Stimulated activated naive B cell treated with anti-CD40 and anti-IgM and Interleukin-4, amounts not matched to agents 10 μg/mL and 1 μg/mL and 100 μg/mL, for 72 hours (primary cell): ENCODE results near the gene UNC79.
"Not testable (repeated sequence)": the region's sequence is repeated elsewhere in the genome, so short reads cannot be mapped to it uniquely, and the experiment has no call there.

Experiments used
- ATAC-seq, 2 donors: fragments of 150-1000 bp; cut with Tn5 transposase; replicated peaks; 2 replicates each; pipeline ENCODE4 v1.10.0; 2021; ENCODE audit warnings: moderate library complexity in 1 of 2
- DNase-seq: peaks from one replicate; pipeline ENCODE4 v3.0.0; 2021
- H3K27ac Mint-ChIP-seq: one replicate; pipeline ENCODE4 v1.8.0; 2022; ENCODE audit warnings: mild to moderate bottlenecking, mixed read lengths
- H3K27me3 Mint-ChIP-seq, 2 donors: one replicate each; pipeline ENCODE4 v1.8.0; 2022; ENCODE audit warnings: mixed read lengths in 2 of 2
- H3K36me3 Mint-ChIP-seq, 2 donors: one replicate each; pipeline ENCODE4 v1.8.0; 2022; ENCODE audit warnings: mixed read lengths in 2 of 2, mild to moderate bottlenecking in 1 of 2
- H3K4me1 Mint-ChIP-seq, 2 donors: one replicate each; pipeline ENCODE4 v1.8.0; 2022; ENCODE audit warnings: mixed read lengths in 2 of 2, mild to moderate bottlenecking in 1 of 2
- H3K4me3 Mint-ChIP-seq, 2 donors: one replicate each; pipeline ENCODE4 v1.8.0; 2022; ENCODE audit warnings: mild to moderate bottlenecking in 2 of 2, mixed read lengths in 2 of 2, moderate library complexity in 1 of 2
- H3K9me3 Mint-ChIP-seq, 2 donors: one replicate each; pipeline ENCODE4 v1.8.0; 2022; ENCODE audit warnings: mixed read lengths in 2 of 2, mild to moderate bottlenecking in 1 of 2

Gene UNC79

GRCh38 chr14:93430315-93431035, at the start of gene UNC79:
Gene UNC79 (plus strand): TSS chr14:93430939. CDS start chr14:93431030, 91 bp downstream.
- H3K36me3 Mint-ChIP-seq = peaks cover 0 to 5% of the 10 kb centered on the region in 2 donors
- DNase-seq (no peak), ATAC-seq (no peak)
- peak within 1 kb of the TSS in 1 of 2 donors; percentile 35 for H3K4me3 Mint-ChIP-seq
- H3K4me1 Mint-ChIP-seq = peaks cover 5 to 7% of the 10 kb centered on the region in 2 donors
- H3K9me3 Mint-ChIP-seq = peaks cover 19% of the 10 kb centered on the region in 2 donors
- peaks cover 28 to 41% of the 10 kb centered on the region in 2 donors for H3K27me3 Mint-ChIP-seq
- no peak within 1 kb of the TSS for H3K27ac Mint-ChIP-seq

GRCh38 chr14:93381644-93382043, 49.1 kb upstream of the UNC79 start:
- Mint-ChIP-seq H3K36me3 (peaks cover 2 to 10% of the 10 kb centered on the region in 2 donors), H3K27me3 (no peaks in the 10 kb centered on the region), H3K4me1 (peaks cover 22 to 40% of the 10 kb centered on the region in 2 donors), H3K9me3 (peaks cover 9 to 12% of the 10 kb centered on the region in 2 donors), H3K27ac (no peak overlapping the region), H3K4me3 (no peak overlapping the region)
- DNase-seq (no peak), ATAC-seq (peak; percentile 83 to 89)

GRCh38 chr14:93384256-93384655, 46.5 kb upstream of the UNC79 start:
- not testable (repeated sequence) for ATAC-seq, H3K36me3 Mint-ChIP-seq
- H3K9me3 Mint-ChIP-seq = peaks cover 9 to 12% of the 10 kb centered on the region in 2 donors

GRCh38 chr14:93395231-93395630, 35.5 kb upstream of the UNC79 start:
- Mint-ChIP-seq H3K27ac (no peak overlapping the region), H3K9me3 (peaks cover 18 to 21% of the 10 kb centered on the region in 2 donors), H3K36me3 (peaks cover 6 to 11% of the 10 kb centered on the region in 2 donors), H3K4me1 (peaks cover 2 to 14% of the 10 kb centered on the region in 2 donors), H3K4me3 (no peak overlapping the region), H3K27me3 (peaks cover 18 to 23% of the 10 kb centered on the region in 2 donors)
- ATAC-seq (peak; percentile 87 to 92), DNase-seq (peak; percentile 15)

More at GRCh38 chr14:93384256-93384655, 46.5 kb upstream of the UNC79 start:
- H3K4me1 Mint-ChIP-seq = peaks cover 17 to 28% of the 10 kb centered on the region in 2 donors
- H3K27ac Mint-ChIP-seq, DNase-seq, H3K4me3 Mint-ChIP-seq: not testable (repeated sequence)
- H3K27me3 Mint-ChIP-seq = peaks cover 4 to 19% of the 10 kb centered on the region in 2 donors

- DNase-seq (no peak), ATAC-seq (no peak)
- H3K9me3 Mint-ChIP-seq = peaks cover 18 to 20% of the 10 kb centered on the region in 2 donors
- no peak overlapping the region for H3K27ac Mint-ChIP-seq
- peaks cover 6 to 11% of the 10 kb centered on the region in 2 donors for H3K36me3 Mint-ChIP-seq
- H3K27me3 Mint-ChIP-seq = peaks cover 23 to 27% of the 10 kb centered on the region in 2 donors
- no peak overlapping the region for H3K4me3 Mint-ChIP-seq
- peaks cover 2 to 14% of the 10 kb centered on the region in 2 donors for H3K4me1 Mint-ChIP-seq
Observed at GRCh38 chr14:93396456-93396855, 34.3 kb upstream of the UNC79 start.

GRCh38 chr14:93398491-93398890, 32.2 kb upstream of the UNC79 start:
- Mint-ChIP-seq H3K27me3 (peaks cover 27 to 46% of the 10 kb centered on the region in 2 donors), H3K27ac (no peak overlapping the region), H3K9me3 (peaks cover 18 to 20% of the 10 kb centered on the region in 2 donors), H3K4me3 (no peak overlapping the region), H3K4me1 (peaks cover 2 to 14% of the 10 kb centered on the region in 2 donors), H3K36me3 (peaks cover 6 to 11% of the 10 kb centered on the region in 2 donors)
- ATAC-seq (no peak), DNase-seq (no peak)

- no peak for DNase-seq
- no peak for ATAC-seq
- Mint-ChIP-seq H3K27me3 (peaks cover 26 to 50% of the 10 kb centered on the region in 2 donors), H3K27ac (no peak overlapping the region), H3K36me3 (peaks cover 3 to 7% of the 10 kb centered on the region in 2 donors), H3K9me3 (peaks cover 9% of the 10 kb centered on the region in 2 donors), H3K4me3 (no peak overlapping the region), H3K4me1 (peaks cover 0 to 6% of the 10 kb centered on the region in 2 donors)
Observed at GRCh38 chr14:93402951-93403350, 27.8 kb upstream of the UNC79 start.

GRCh38 chr14:93410021-93410420, 20.7 kb upstream of the UNC79 start:
- Mint-ChIP-seq H3K36me3 (no peaks in the 10 kb centered on the region), H3K27me3 (peaks cover 0 to 7% of the 10 kb centered on the region in 2 donors), H3K4me1 (peaks cover 1 to 6% of the 10 kb centered on the region in 2 donors), H3K4me3 (no peak overlapping the region), H3K9me3 (peaks cover 4 to 5% of the 10 kb centered on the region in 2 donors), H3K27ac (no peak overlapping the region)
- peak; percentile 10 to 48 for ATAC-seq
- DNase-seq = no peak

- Mint-ChIP-seq H3K27ac (no peak overlapping the region), H3K36me3 (no peaks in the 10 kb centered on the region), H3K4me3 (no peak overlapping the region), H3K27me3 (peaks cover 0 to 7% of the 10 kb centered on the region in 2 donors), H3K9me3 (peaks cover 4 to 5% of the 10 kb centered on the region in 2 donors), H3K4me1 (peaks cover 1 to 6% of the 10 kb centered on the region in 2 donors)
- DNase-seq (no peak), ATAC-seq (no peak)
Observed at GRCh38 chr14:93410893-93411292, 19.8 kb upstream of the UNC79 start.

- not testable (repeated sequence) for H3K4me3 Mint-ChIP-seq, ATAC-seq, H3K27ac Mint-ChIP-seq, H3K36me3 Mint-ChIP-seq, DNase-seq, H3K4me1 Mint-ChIP-seq
- Mint-ChIP-seq H3K27me3 (peaks cover 12 to 18% of the 10 kb centered on the region in 2 donors), H3K9me3 (peaks cover 23 to 38% of the 10 kb centered on the region in 2 donors)
Observed at GRCh38 chr14:93425136-93425535, 5.6 kb upstream of the UNC79 start.

- ATAC-seq (no peak), DNase-seq (no peak)
- Mint-ChIP-seq H3K27ac (no peak overlapping the region), H3K9me3 (peaks cover 20 to 37% of the 10 kb centered on the region in 2 donors), H3K36me3 (peaks cover 0 to 5% of the 10 kb centered on the region in 2 donors), H3K4me1 (peaks cover 5% of the 10 kb centered on the region in 2 donors), H3K4me3 (no peak overlapping the region), H3K27me3 (peaks cover 21 to 24% of the 10 kb centered on the region in 2 donors)
Observed at GRCh38 chr14:93426750-93427149, 4.0 kb upstream of the UNC79 start.

GRCh38 chr14:93431036-93431670, 414 bp downstream of the UNC79 start:
- ATAC-seq (no peak), DNase-seq (no peak)
- Mint-ChIP-seq H3K36me3 (peaks cover 0 to 5% of the 10 kb centered on the region in 2 donors), H3K4me3 (peak overlapping the region in 1 of 2 donors; percentile 23), H3K27ac (no peak overlapping the region), H3K4me1 (peaks cover 5 to 9% of the 10 kb centered on the region in 2 donors), H3K27me3 (peaks cover 33 to 44% of the 10 kb centered on the region in 2 donors), H3K9me3 (peaks cover 17% of the 10 kb centered on the region in 2 donors)

GRCh38 chr14:93454224-93454623, 23.5 kb downstream of the UNC79 start:
- ATAC-seq (no peak), DNase-seq (no peak)
- Mint-ChIP-seq H3K27me3 (peaks cover 38 to 44% of the 10 kb centered on the region in 2 donors), H3K4me3 (no peak overlapping the region), H3K27ac (no peak overlapping the region), H3K9me3 (peaks cover 7% of the 10 kb centered on the region in 2 donors), H3K36me3 (no peaks in the 10 kb centered on the region), H3K4me1 (no peaks in the 10 kb centered on the region)

GRCh38 chr14:93456356-93456755, 25.6 kb downstream of the UNC79 start:
- DNase-seq (no peak), ATAC-seq (no peak)
- Mint-ChIP-seq H3K9me3 (peaks cover 7% of the 10 kb centered on the region in 2 donors), H3K27ac (no peak overlapping the region), H3K27me3 (peaks cover 27 to 28% of the 10 kb centered on the region in 2 donors), H3K4me3 (no peak overlapping the region), H3K4me1 (no peaks in the 10 kb centered on the region), H3K36me3 (no peaks in the 10 kb centered on the region)
